NK-92 (cell line): ENCODE data around the gene ITFG1.
"Not testable (repeated sequence)": the region's sequence is repeated elsewhere in the genome, so short reads cannot be mapped to it uniquely, and the experiment has no call there.

Experiments
- DNase-seq: peaks from one replicate; lab custom pipeline; 2025; ENCODE audit not compliant: unreplicated experiment; lab: John Stamatoyannopoulos, UW

Gene ITFG1

DNA sequence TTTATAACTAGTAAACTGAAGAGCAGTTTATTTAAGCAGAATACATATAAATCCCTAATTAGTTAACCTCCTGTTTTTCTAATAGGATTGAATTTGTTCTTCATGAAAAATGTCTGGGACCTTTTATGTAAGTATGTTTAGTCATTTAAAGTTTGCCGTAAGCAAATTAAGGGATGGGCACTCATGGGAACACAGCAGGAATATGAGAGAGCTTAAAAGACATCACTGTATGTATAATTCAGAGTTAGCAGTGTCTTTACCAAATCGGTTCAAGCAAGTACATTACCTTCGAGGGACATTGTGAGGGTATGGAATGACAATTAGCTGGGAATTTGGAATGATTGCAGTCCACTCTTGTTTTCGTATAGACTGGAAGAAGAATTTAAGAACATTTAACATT, 299.4 kb downstream of the ITFG1 start:
- no peak for DNase-seq

DNA sequence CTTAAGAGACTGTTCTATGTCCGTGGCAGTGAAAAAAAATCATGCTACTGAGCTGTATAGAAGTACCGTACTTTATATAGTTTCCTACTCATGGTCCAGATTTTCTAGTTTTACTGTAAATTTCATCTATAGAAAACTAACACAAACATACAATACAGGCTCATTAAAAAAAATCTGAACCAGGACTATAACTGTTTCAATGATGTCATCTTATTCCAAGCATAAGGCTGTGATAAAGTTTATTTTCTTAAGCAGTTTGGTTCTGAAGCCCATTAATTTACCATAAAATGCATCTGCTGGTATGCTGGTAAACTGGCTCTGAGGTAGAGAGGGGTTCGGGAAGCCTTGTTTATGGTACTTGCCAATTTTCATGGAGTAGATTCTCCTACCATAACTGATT, 300.4 kb downstream of the ITFG1 start:
- no peak for DNase-seq

DNA sequence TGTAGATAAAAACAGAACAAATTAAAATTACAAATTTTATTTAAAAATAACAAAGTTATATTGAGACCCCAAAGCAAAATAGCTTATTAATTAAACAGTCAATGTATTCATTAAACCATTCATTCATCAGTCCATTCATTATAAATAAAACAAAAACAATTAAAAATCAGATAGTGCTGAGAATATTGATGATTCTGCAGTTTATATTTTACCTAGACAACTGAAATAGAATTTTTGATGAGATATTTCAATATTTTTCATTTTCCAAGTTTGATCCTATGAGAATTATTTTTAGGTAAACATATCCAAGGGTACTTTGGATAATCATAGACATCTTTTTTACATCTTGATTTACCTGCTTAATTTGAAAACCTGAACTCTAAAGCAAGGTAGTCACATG, 301.9 kb downstream of the ITFG1 start:
- no peak for DNase-seq

DNA sequence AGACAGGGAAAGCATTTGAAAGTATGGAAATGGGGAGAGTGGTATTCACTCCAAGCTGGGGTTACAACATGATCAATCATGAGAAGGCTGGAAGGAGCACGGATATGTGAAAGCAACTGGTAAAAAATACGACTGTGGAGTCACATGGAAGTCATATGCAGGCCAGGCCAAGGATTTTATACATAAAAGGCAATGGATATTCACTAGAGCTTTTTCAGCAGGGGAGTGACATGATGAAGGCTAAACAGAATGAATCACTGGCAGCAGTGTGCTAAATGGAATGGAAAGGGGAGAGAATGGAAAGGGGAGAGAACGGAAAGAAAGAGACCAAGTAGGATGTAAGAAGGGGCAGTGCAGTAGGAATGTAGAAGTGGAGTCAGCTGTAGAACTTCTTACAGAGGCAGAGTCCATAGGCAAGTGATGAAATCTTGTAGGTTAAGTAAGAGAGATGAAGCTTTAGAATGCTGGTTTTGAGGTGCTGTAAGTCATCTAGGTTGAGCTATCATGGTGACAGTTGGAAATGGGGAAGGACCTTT, 304.1 kb downstream of the ITFG1 start:
- DNase-seq: no peak

DNA sequence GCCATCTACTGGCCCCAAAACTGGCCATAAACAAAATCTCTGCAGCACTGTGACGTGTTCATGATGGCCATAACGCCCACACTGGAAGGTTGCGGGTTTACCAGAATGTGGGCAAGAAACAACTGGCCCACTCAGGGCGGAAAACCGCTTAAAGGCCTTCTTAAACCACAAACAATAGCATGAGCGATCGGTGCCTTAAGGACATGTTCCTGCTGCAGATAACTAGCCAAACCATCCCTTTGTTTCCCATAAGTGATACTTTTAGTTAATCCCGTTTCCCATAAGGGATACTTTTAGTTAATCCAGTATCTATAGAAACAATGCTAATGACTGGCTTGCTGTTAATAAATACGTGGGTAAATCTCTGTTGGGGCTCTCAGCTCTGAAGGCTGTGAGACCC, 308.4 kb downstream of the ITFG1 start:
- DNase-seq: not testable (repeated sequence)

DNA sequence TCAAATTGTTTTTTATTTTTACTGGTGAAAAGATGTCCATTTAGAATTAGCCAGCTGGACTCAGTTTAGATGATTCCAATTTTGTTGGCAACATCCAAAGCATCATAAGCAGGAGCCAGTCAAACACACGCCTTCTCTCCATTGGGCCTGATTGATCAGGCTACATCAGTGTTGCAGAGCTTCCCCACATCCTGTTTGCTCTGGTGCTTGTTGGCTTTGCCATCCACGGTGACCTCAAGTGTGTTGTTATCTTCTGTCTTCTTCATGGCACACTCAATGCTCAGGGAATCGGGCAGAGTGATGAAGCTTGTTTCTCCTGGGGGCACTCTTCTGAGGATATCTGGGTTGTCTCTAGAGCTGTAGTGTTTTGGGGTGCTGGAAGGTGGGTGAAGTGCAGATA, 310.8 kb downstream of the ITFG1 start:
- no peak for DNase-seq

DNA sequence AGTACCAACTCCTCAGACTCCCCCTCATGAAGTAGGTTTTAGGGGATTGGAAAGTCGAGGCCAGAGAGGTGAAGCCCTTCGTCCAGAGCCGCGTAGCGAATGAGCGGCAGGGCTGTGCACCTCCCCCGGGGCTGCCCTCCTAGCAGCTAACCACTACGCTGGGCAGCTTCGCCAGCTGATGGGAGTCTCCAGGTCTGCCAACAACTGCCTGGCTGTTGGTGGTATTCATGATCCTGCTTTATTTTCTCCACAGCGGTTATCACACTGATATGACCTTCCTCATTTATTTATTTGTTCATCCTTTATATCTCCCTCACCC, 316.3 kb downstream of the ITFG1 start:
- DNase-seq: no peak

DNA sequence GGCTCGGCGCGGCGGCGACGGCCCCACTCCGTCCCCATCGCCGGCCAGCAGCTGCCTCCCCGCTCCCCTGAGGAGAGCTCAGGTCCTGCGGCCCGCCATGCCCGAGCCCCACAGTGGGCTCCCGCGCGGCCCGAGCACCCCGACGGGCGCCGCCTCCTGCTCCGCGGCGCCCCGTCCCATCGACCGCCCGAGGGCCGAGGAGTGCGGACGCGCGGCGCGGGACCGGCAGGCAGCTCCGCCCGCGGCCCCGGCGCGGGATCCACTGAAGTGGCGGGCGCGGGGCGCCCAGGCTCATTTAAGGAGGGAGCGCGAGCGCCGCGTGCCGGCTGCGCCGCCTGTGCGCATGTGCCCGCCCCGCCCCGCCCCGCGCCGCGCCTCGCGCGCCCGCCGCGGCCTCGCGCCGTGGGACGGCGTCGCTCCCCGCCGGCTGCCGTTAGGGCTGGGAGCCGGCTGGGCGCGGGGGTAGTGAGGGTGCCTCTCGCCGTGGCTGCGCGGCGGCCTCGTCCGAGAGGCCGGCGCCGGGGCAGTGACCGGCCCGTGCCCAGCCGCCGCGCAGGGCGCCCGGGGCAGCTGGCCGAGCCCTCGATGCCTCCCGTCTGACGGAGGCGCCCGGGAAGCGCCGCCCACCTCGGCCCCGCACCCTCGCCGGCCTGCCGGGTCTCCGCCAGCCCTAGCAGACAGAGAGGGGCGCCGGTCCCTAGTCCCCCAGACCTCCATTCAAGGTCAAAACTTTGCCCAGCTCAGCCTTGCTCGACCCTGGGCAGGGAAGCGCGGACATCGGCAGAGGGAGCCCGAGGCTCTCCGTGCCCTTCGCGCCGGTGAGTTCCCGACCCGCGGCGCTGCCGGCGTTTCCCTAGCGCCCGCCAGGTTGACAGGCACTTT, 316.9 kb downstream of the ITFG1 start, which contains the start of gene NETO2:
Gene NETO2, minus strand, starts transcription at position 269 of the 882 bp plus-strand sequence. CDS start 333 bp downstream, outside the sequence.
- DNase-seq: no peak

DNA sequence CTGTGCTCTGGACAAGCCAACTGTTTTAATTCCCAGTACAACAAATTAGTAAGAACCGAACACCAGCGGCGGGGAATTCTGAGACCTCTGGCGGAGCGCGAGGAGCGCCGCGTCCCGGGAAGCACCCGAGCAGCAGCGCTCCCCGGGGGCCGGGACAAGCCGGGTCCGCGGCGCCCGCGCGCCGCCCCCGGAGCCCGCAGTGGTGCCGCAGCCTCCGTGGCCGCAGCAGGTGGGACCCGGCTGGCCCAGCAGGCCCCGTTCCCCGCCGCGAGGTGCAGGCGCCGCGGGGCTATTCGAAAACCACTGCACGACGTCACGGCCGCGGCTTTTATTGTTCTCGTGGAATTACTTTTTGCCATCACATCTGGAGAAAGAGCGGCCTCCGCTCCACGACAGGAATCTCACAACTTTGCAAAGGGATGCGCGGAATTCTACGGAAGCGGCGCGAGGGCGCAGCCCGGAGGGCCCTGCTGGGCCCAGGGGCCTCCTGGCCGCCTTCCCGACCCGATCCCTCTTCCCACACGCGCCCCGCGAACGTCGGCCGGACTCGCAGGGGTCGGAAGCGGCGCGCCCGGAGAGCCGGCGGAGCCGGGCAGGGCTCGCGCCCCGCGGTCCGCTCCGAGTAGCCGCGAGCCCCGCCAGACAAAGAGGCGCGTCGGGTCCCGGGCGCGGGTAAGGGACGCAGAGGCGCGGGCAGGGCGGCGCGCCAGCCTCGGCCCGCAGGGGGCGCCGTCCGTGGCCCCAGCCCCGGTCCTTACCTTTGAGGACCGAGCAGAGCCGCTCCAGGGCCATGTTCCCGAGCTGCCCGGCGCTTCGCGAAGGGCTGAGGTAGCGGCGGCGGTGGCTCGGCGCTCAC, 317.8 kb downstream of the ITFG1 start:
- no peak for DNase-seq

DNA sequence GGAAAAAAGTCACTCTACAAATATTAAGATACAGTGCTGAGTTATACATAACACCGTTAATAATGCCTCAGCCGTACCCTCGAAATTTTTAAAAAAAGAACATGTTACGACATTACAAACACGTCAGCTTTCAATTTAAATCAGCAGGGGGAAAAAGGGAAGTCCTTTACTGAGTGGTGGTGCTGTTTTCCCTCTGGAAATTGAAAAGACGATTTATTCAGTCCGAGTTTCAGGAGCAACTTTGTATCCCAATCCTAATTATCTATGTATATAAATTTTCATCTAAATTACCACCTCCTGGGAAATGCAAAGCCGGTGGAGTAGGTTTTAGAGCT, 318.4 kb downstream of the ITFG1 start:
- DNase-seq: no peak

DNA sequence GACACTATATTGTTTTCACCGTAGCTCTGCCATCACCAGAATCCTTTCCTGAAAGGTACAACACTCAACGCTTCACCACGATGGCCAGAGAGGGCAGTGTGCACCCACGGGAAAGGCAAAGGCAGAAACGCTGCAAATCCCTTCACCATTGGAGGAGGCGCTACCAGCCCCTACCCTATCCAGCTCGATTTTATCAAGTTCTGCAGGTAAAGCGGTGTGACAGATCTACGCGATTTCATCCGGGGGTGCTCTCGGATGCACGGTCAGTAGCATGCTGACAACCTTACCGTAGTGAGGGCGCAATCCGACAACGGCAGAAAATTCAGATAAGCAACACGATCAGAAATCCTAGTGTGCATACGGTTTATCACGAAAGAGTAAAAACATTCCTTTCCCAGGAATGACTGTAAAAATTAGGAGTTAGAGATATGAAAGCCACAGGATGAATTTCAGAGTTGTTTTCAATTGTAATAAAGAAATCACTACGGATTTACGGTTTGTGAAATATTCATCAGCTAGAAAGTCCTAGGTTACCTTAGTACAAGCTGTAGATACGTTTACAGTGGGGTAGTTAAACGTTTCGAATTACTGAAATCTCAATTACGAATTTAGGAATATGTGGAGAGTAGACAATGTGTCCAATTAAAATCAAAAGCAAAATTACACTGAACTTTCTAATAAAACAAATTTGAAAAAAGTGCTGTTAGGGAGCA, 318.9 kb downstream of the ITFG1 start:
- no peak for DNase-seq

DNA sequence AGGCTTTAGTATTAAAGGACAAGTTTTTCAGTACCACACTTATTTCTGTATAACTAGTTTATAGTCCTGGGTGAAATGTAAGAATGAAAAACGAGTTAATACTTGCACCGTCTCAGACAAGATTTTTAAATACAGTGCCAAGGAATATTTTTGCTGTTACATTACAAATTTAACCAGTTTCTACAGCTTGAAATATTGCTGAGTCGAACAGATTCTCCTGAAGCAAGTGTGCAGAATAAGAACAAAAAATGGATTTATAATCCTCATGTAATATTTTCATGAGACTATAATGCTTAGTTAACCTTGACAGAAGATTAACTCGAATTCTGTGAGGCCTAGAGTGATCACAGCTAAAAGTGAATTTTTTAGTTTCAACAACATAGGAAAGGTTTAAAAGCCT, 320.2 kb downstream of the ITFG1 start:
- DNase-seq: no peak

DNA sequence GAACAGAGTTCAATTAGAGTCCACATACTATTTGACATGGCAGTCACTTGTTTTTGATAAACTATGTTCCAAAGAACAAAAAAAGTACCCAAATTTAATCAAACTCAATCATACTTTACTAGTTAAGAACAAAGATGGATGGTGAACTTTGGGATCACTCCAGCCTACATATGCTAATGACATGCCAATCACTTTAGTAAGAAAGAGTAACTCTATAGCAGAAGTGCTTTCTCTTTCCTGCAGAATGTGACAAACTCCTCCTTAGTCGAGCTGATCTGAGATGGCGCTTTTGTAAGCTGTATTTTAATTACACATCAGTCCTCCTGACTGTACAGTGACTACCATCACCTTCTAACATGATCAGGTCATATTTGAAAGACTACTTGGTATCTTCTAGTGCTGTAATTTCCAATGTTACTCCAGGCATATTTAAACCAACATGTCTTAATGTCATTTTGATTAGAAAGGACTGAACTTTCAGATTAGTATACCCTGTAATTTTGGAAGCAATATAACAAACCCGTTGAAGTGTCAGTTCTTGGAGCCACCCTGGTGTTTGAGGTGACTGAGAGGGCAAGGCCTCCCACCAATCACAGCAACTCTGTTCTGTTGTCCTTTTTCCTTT, 321.2 kb downstream of the ITFG1 start:
- no peak for DNase-seq

DNA sequence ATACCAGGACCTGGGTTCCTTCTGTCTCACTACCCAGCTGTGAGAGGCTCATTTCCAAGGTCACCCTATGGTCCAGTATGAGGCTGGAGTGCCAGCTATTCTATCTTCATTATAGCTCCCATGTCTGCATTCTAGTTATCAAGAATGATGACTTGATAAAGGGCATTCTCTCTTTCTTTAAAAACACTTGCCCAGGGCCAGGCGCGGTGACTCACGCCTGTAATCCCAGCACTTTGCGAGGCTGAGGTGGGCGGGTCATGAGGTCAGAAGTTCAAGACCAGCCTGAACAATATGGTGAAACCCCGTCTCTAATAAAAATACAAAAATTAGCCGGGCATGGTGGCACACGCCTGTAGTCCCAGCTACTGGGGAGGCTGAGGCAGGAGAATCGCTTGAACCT, 322.9 kb downstream of the ITFG1 start:
- DNase-seq: not testable (repeated sequence)

DNA sequence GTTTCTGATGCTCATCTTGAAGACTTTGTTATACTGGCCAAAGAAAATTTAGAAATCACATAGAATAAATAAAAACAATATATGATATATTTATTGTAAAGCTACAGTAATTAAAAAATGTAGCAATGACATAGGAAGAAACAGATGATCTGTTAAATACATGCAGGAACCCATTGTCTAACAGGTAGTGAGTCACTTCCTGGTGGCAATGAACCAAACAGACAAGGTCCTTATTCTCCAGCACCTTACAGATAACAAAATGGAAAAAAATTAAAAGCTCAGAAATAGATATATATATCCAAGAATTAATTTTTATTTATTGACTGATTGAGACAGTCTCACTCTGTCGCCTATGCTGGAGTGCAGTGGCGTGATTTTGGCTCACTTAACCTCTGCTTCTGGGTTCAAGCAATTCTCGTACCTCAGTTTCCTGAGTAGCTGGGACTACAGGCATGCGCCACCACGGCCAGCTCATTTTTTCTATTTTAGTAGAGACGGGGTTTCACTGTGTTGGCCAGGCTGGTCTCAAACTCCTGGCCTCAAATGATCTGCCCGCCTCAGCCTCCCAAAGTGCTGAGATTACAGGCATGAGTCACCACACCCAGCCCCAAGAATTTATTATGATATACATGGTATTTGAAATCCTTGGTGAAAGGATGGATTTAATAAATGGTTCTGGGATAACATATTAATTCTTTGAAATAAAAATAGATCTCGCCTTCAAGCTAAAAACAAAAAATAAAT, 324.6 kb downstream of the ITFG1 start:
- no peak for DNase-seq

DNA sequence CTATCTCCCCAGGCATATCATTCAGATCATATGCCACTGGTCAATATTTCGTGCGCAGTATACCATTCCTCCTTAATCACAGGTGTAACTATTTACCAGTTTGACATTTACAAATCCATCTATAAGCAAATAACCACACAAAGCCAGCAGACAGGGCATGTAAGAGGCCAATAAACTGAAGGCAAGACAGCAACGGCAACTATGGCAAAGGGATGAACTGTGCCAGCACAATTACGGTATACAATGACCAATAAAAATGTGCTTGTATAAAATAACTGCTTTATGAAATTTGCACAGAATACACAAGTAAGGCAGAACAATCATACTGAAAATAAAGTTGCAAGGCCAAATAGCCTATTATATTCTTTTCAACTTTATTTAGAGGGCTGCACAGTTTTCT, 326.3 kb downstream of the ITFG1 start:
- no peak for DNase-seq

DNA sequence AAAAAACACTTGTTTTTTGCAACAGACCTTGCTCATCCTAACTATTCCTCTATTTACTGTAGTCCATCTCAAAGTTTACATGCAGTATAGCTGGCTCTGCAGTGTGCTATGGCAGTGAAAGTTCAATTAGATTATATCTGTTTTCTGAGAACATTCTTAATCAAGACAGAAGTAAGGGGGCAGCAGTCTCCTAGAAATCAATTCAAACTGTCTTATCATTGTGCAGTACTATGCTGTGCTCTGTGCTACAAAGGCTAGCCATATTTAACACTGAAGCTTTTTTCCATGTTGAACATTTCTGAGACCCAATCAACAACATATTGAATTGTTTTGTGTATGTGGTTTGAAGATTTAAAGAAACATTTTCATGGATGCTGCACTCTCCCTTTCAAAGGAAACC, 328.6 kb downstream of the ITFG1 start:
- DNase-seq: no peak

DNA sequence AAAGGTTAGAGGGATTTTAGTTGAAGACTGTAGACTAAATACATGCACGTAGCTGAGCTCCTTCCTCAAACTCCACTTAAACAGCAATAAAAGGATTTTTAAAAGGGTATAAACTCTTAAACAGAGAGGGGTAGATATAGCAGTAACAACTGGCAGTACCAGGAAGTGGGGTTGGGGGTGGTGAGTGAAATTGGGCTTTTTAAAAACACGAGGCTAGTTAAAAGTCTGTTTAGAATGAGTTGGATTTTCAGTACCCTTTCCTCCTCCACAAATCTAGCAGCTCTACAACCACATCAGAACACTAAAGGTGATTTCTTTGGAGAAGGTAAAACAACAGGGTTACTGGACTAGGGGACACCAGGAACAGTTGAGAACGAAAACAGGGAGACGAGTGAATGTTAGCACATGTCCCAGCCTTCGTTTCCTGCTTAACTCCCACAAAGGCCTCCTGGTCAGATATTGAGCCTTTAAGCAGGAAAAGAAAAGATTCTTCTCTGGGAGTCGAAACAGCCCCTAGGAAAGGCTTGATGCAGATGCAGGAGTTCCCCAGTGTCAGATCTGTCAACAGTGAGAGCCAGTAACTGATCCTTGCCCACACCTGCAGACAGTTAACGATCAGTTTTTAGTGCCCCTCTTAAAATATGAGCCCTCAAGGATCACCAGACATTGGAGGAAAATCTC, 331.0 kb downstream of the ITFG1 start:
- no peak for DNase-seq

DNA sequence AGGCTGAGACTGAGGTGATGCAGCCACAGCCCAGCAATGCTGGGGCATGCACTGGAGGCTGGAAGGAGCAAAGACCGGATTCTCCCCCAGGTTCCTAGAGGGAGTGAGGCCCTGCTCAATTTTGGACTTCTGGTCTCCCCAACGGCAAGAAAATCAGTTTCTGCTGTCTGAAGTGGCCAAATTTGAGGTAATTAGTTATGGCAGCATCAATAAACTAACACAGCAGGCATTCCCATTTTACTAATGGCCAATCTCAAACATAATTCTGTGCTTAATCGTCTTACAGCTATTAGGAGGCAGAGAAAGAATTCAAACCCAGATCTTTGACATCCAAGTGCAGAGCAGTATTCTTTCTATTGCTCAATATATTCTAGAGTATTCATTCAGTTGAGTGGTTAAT, 333.3 kb downstream of the ITFG1 start:
- no peak for DNase-seq

DNA sequence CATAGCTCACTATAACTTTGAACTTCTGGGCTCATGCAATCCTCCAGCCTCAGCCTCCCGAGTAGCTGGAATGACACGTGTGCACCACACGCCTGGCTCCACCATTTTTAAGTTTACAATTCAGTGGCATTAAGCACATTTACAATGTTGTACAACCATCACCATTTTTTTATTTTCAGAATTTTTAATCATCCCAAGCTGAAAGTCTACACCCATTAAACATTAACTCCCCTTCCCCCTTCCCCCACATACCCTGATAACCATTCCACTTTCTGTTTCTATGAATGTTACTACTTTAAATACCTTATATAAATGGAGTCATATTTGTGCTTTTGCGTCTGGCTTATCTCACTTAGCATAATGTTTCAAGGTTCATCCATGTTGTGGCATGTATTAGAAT, 335.1 kb downstream of the ITFG1 start:
- DNase-seq: no peak
